GM12865 (cell line): Measurements from ENCODE around the gene ANKLE2.
"Not testable (repeated sequence)": the region's sequence is repeated elsewhere in the genome, so short reads cannot be mapped to it uniquely, and the experiment has no call there.

Experiments
- DNase-seq: peaks from one replicate; pipeline ENCODE4 v3.0.0; 2010; ENCODE audit warnings: low read depth
- H3K4me3 ChIP-seq: 2 replicates; pipeline ENCODE4 v1.5.1; 2011; ENCODE audit warnings: mild to moderate bottlenecking, low read depth, low read length, control low read depth
- CTCF ChIP-seq: IDR thresholded peaks from 2 replicates; pipeline ENCODE4 v1.5.1; 2011; ENCODE audit warnings: low read length, control low read depth, low read depth, inconsistent platforms; ENCODE audit not compliant: insufficient read depth; ENCODE audit errors: missing control alignments

Gene ANKLE2

GRCh38 chr12:132772606-132773005 is 11.0 kb upstream of the ANKLE2 start:
- TF ChIP-seq CTCF, result no peak
- DNase-seq, result peak; percentile 83
- H3K4me3 ChIP-seq, result no peak overlapping the region

- TF ChIP-seq CTCF, result no peak
- H3K4me3 ChIP-seq, result peak overlapping the region; percentile 56
- DNase-seq, result peak; percentile 91
These were observed 9.7 kb upstream of the ANKLE2 start for GRCh38 chr12:132771126-132771838.

- TF ChIP-seq CTCF, result no peak
- H3K4me3 ChIP-seq, result no peak overlapping the region
- no peak for DNase-seq
These were observed 4.9 kb upstream of the ANKLE2 start for GRCh38 chr12:132766380-132767085.

GRCh38 chr12:132765361-132765760 is 3.7 kb upstream of the ANKLE2 start:
- H3K4me3 ChIP-seq, result no peak overlapping the region
- no peak for TF ChIP-seq CTCF
- no peak for DNase-seq

GRCh38 chr12:132764231-132764630 is 2.6 kb upstream of the ANKLE2 start:
- no peak for TF ChIP-seq CTCF
- no peak overlapping the region for H3K4me3 ChIP-seq
- no peak for DNase-seq

GRCh38 chr12:132761921-132762583 is 420 bp upstream of the ANKLE2 start:
- H3K4me3 ChIP-seq, result peak overlapping the region; percentile 76
- DNase-seq, result peak; percentile 95
- peak; percentile 18 for TF ChIP-seq CTCF

GRCh38 chr12:132759359-132759758 is 2.3 kb downstream of the ANKLE2 start:
- DNase-seq, result no peak
- no peak for TF ChIP-seq CTCF
- peak overlapping the region; percentile 25 for H3K4me3 ChIP-seq

DNA sequence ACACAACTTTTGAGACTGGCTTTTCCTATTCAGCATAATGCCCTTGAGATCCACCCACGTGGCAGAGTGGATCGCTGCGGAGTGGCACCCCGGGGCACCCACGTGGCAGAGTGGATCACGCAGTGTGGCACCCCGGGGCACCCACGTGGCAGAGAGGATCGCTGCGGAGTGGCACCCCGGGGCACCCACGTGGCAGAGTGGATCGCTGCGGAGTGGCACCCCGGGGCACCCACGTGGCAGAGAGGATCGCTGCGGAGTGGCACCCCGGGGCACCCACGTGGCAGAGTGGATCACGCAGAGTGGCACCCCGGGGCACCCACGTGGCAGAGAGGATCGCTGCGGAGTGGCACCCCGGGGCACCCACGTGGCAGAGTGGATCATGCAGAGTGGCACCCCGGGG is 2.8 kb downstream of the ANKLE2 start:
- not testable (repeated sequence) for DNase-seq, H3K4me3 ChIP-seq
